K562 (cell line): ENCODE data around the gene RAD50. TPM values are rescaled to one million over a fixed set of nuclear protein-coding genes. Genes with fewer than 3 reads are reported as not detected.

Experiments
- HDAC8 ChIP-seq: fragments of 450-650 bp; IDR thresholded peaks from 2 replicates; pipeline ENCODE4 v1.6.1; 2016; ENCODE audit warnings: mild to moderate bottlenecking, missing genetic modification characterization, moderate library complexity, missing compliant biosample characterization
- IFI16 ChIP-seq: fragments of 250-450 bp; sonication (Bioruptor Pico); IDR thresholded peaks from 2 replicates; pipeline ENCODE4 v2.1.2; 2022; ENCODE audit warnings: mild to moderate bottlenecking, inconsistent platforms
- JUND ChIP-seq, 2 experiments: IDR thresholded peaks; 2 replicates in 1 of 2; 3 replicates in 1 of 2; pipeline ENCODE4 v1.6.1; 2011; ENCODE audit warnings: borderline replicate concordance in 2 of 2, low read depth in 2 of 2, low read length in 2 of 2, improper control_type of control experiment in 1 of 2, missing biosample characterization in 1 of 2, missing genetic modification characterization in 1 of 2, missing genetic modification reagents in 1 of 2
- KDM5B ChIP-seq: fragments of 200-600 bp; sonication (generic); IDR thresholded peaks from 2 replicates; pipeline ENCODE4 v1.6.1; 2012; ENCODE audit warnings: low read depth, mild to moderate bottlenecking, moderate library complexity, low read length, control low read depth, inconsistent platforms; ENCODE audit not compliant: insufficient replicate concordance
- MAFG ChIP-seq: fragments of 450-650 bp; conservative IDR thresholded peaks from 2 replicates; pipeline ENCODE4 v1.6.1; 2016; ENCODE audit warnings: missing genetic modification characterization, missing compliant biosample characterization
- SMARCA5 ChIP-seq: fragments of 450-650 bp; IDR thresholded peaks from 2 replicates; pipeline ENCODE4 v1.6.1; 2016
- ZBTB7A ChIP-seq: IDR thresholded peaks from 2 replicates; pipeline ENCODE4 v1.6.1; 2011; ENCODE audit warnings: low read depth, mild to moderate bottlenecking, low read length, moderate library complexity, borderline replicate concordance; ENCODE audit not compliant: control insufficient read depth
- ZC3H4 ChIP-seq: sonication (generic); formaldehyde crosslinking; IDR thresholded peaks from 2 replicates; pipeline ENCODE4 v1.9.0; 2021; ENCODE audit warnings: missing genetic modification reagents, borderline replicate concordance
- polyA plus RNA-seq, 8 experiments: library from polyadenylated mRNA; depleted of rRNA in 4 of 8; stranded (reverse) in 5 of 8; unstranded in 3 of 8; fragments of >200 nt; fragmentation: Nextera tagmentation in 2 of 8; fragmentation: Illumina TruSeq in 1 of 8; extraction: Ambion mirVana in 2 of 8; extraction: Trizol in 1 of 8; gene quantifications; 2 replicates each; pipeline versions ENCODE4 v1.2.1 to v1.2.3, GENCODE V29; 2011 to 2014; ENCODE audit warnings: inconsistent platforms in 1 of 8, missing spikeins in 1 of 8
- total RNA-seq, 7 experiments: library from RNA; depleted of rRNA in 6 of 7; stranded (reverse); fragments of >200 nt in 6 of 7; fragmentation: Illumina TruSeq in 2 of 7; extraction: Trizol in 2 of 7; gene quantifications; 2 replicates each; pipeline versions ENCODE4 v1.2.1 to v1.2.3, GENCODE V29; 2011 to 2021; ENCODE audit warnings: low replicate concordance in 1 of 7
- TF ChIP-seq, protein P1 (sequence below): fragments of 450-650 bp; IDR thresholded peaks from 2 replicates; pipeline ENCODE4 v1.6.1; 2017; ENCODE audit warnings: antibody characterized with exemption, mild to moderate bottlenecking
- TF ChIP-seq, protein P2 (sequence below): fragments of 250-450 bp; sonication (Bioruptor Pico); IDR thresholded peaks from 2 replicates; pipeline ENCODE4 v1.8.0; 2022; ENCODE audit warnings: moderate library complexity, mild to moderate bottlenecking, inconsistent platforms
- TF ChIP-seq, protein P3 (sequence below): sonication (generic); formaldehyde crosslinking; IDR thresholded peaks from 2 replicates; pipeline ENCODE4 v1.9.0; 2022; ENCODE audit warnings: mild to moderate bottlenecking, missing genetic modification reagents
- TF ChIP-seq, protein P4 (sequence below): sonication (generic); formaldehyde crosslinking; IDR thresholded peaks from 2 replicates; pipeline ENCODE4 v1.8.1; 2023; ENCODE audit warnings: mild to moderate bottlenecking, missing genetic modification reagents
- TF ChIP-seq, protein P5 (sequence below): fragments of 250-450 bp; sonication (Bioruptor Pico); IDR thresholded peaks from 2 replicates; pipeline ENCODE4 v1.8.0; 2021; ENCODE audit warnings: mild to moderate bottlenecking, moderate library complexity
- TF ChIP-seq, protein P6 (sequence below), 2 experiments: fragments of 450-650 bp in 1 of 2; sonication (generic) in 1 of 2; formaldehyde crosslinking; conservative IDR thresholded peaks; 2 replicates each; pipeline versions ENCODE4 v1.4.0 to v1.8.1; 2020 to 2022; ENCODE audit warnings: mild to moderate bottlenecking in 1 of 2, missing genetic modification reagents in 1 of 2

Gene RAD50
- total and polyA plus RNA-seq, 9 of the 15 experiments (the other 6 are each of a cell fraction or from before 2014, with no cell fraction given): 15.3 to 74.2 (median 44.1) TPM

DNA sequence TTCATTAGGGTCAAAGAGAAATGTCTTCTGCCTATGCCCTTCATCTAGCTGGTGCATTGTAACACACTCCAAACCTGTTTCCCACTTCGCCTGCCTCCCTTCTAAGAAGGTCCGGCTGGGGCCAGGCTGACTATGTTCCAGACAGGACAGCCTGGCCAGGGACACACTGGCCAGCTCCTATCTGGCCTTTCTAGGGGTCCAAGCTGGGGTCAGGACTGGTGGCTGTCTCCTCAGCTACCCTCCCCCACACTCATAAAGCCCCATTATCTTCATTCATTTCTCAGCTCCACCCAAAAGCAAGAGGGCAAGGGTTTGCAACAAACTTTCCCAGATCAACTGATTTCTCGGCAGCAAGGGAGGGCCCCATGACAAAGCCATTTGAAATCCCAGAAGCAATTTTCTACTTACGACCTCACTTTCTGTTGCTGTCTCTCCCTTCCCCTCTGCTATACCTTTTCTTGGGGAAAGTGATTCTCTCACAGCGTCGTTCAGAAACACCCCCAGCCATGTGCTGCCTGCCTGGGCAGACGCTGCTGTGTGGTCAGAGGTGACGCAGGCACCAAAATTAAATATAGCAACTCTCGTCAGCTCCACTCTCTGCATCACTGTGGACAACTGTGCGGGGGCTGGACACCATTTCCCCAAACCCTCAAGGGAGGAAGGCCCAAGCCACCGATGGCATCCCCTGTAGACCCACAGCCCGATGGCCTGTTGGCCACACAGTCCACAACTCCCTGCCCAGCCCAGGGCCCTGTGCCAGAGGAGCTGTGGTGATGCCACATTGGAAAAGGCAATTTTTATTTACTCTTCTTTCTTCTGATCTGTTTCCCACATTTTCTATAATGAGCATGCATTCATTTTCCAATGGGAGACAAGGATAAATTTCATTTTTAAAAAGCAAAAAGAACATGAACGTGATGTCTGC lies 107.3 kb downstream of the RAD50 start (continued):
- TF ChIP-seq, protein P1, sequence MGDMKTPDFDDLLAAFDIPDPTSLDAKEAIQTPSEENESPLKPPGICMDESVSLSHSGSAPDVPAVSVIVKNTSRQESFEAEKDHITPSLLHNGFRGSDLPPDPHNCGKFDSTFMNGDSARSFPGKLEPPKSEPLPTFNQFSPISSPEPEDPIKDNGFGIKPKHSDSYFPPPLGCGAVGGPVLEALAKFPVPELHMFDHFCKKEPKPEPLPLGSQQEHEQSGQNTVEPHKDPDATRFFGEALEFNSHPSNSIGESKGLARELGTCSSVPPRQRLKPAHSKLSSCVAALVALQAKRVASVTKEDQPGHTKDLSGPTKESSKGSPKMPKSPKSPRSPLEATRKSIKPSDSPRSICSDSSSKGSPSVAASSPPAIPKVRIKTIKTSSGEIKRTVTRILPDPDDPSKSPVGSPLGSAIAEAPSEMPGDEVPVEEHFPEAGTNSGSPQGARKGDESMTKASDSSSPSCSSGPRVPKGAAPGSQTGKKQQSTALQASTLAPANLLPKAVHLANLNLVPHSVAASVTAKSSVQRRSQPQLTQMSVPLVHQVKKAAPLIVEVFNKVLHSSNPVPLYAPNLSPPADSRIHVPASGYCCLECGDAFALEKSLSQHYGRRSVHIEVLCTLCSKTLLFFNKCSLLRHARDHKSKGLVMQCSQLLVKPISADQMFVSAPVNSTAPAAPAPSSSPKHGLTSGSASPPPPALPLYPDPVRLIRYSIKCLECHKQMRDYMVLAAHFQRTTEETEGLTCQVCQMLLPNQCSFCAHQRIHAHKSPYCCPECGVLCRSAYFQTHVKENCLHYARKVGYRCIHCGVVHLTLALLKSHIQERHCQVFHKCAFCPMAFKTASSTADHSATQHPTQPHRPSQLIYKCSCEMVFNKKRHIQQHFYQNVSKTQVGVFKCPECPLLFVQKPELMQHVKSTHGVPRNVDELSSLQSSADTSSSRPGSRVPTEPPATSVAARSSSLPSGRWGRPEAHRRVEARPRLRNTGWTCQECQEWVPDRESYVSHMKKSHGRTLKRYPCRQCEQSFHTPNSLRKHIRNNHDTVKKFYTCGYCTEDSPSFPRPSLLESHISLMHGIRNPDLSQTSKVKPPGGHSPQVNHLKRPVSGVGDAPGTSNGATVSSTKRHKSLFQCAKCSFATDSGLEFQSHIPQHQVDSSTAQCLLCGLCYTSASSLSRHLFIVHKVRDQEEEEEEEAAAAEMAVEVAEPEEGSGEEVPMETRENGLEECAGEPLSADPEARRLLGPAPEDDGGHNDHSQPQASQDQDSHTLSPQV: peak; percentile 96
- TF ChIP-seq, protein P2, sequence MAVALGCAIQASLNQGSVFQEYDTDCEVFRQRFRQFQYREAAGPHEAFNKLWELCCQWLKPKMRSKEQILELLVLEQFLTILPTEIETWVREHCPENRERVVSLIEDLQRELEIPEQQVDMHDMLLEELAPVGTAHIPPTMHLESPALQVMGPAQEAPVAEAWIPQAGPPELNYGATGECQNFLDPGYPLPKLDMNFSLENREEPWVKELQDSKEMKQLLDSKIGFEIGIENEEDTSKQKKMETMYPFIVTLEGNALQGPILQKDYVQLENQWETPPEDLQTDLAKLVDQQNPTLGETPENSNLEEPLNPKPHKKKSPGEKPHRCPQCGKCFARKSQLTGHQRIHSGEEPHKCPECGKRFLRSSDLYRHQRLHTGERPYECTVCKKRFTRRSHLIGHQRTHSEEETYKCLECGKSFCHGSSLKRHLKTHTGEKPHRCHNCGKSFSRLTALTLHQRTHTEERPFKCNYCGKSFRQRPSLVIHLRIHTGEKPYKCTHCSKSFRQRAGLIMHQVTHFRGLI (CRISPR knock-in tag): 0 out of 2 replicates have a peak, but pooled peaks have one; percentile 74
- TF ChIP-seq, protein P3, sequence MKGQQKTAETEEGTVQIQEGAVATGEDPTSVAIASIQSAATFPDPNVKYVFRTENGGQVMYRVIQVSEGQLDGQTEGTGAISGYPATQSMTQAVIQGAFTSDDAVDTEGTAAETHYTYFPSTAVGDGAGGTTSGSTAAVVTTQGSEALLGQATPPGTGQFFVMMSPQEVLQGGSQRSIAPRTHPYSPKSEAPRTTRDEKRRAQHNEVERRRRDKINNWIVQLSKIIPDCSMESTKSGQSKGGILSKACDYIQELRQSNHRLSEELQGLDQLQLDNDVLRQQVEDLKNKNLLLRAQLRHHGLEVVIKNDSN (CRISPR knock-in tag): no peak
- TF ChIP-seq, protein P4, sequence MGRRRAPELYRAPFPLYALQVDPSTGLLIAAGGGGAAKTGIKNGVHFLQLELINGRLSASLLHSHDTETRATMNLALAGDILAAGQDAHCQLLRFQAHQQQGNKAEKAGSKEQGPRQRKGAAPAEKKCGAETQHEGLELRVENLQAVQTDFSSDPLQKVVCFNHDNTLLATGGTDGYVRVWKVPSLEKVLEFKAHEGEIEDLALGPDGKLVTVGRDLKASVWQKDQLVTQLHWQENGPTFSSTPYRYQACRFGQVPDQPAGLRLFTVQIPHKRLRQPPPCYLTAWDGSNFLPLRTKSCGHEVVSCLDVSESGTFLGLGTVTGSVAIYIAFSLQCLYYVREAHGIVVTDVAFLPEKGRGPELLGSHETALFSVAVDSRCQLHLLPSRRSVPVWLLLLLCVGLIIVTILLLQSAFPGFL (CRISPR knock-in tag): 0 out of 2 replicates have a peak, but pooled peaks have one; percentile 78
- 0 out of 2 replicates have a peak, but pooled peaks have one; percentile 8 for TF ChIP-seq JUND (IDR thresholded peaks at IDR 0.05; ENCODE audit: borderline replicate concordance, low read depth, low read length)
- TF ChIP-seq JUND (tag; IDR thresholded peaks at IDR 0.05; ENCODE audit: borderline replicate concordance, low read depth, low read length): no peak; the same call in 2 of the 3 replicates
- TF ChIP-seq ZBTB7A: peak; percentile 53; the same call in 1 of the 2 replicates
- TF ChIP-seq ZC3H4 (CRISPR knock-in tag): no peak
- TF ChIP-seq HDAC8 (tag): no peak
- no peak for TF ChIP-seq SMARCA5
- peak; percentile 6 for TF ChIP-seq KDM5B
- peak; percentile 49 for TF ChIP-seq MAFG
- TF ChIP-seq, protein P5, sequence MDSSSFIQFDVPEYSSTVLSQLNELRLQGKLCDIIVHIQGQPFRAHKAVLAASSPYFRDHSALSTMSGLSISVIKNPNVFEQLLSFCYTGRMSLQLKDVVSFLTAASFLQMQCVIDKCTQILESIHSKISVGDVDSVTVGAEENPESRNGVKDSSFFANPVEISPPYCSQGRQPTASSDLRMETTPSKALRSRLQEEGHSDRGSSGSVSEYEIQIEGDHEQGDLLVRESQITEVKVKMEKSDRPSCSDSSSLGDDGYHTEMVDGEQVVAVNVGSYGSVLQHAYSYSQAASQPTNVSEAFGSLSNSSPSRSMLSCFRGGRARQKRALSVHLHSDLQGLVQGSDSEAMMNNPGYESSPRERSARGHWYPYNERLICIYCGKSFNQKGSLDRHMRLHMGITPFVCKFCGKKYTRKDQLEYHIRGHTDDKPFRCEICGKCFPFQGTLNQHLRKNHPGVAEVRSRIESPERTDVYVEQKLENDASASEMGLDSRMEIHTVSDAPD: peak; percentile 34; the same call in 1 of the 2 replicates
- TF ChIP-seq IFI16 (CRISPR knock-in tag): peak; percentile 80
- TF ChIP-seq, protein P6, sequence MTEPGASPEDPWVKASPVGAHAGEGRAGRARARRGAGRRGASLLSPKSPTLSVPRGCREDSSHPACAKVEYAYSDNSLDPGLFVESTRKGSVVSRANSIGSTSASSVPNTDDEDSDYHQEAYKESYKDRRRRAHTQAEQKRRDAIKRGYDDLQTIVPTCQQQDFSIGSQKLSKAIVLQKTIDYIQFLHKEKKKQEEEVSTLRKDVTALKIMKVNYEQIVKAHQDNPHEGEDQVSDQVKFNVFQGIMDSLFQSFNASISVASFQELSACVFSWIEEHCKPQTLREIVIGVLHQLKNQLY (CRISPR knock-in tag; conservative IDR thresholded peaks at IDR 0.05): no peak
